DND-41 (cell line): ENCODE results near the gene PBX3.
"Not testable (repeated sequence)": the region's sequence is repeated elsewhere in the genome, so short reads cannot be mapped to it uniquely, and the experiment has no call there.

Source experiments
- ATAC-seq: fragments of 200-7000 bp; cut with Tn5 transposase; 3 replicates; pipeline ENCODE4 v1.9.1; 2021; ENCODE audit warnings: low read depth; ENCODE audit not compliant: insufficient read depth
- DNase-seq: peaks from one replicate; pipeline ENCODE4 v3.0.0-alpha.2; 2020
- H2AFZ ChIP-seq: 2 replicates; pipeline ENCODE4 v1.6.0; 2012; ENCODE audit warnings: low read depth, low read length
- H3K27ac ChIP-seq: 2 replicates; pipeline ENCODE4 v1.5.1; 2012; ENCODE audit warnings: low read length, inconsistent platforms
- H3K27me3 ChIP-seq: fragments of 200-600 bp; sonication (generic); 2 replicates; pipeline ENCODE4 v1.6.0; 2012; ENCODE audit warnings: low read length, mild to moderate bottlenecking, inconsistent platforms; ENCODE audit not compliant: insufficient read depth, poor library complexity
- H3K36me3 ChIP-seq: 2 replicates; pipeline ENCODE4 v1.5.1; 2012; ENCODE audit warnings: low read length, inconsistent platforms; ENCODE audit not compliant: insufficient read depth
- H3K4me1 ChIP-seq: 2 replicates; pipeline ENCODE4 v1.5.1; 2012; ENCODE audit warnings: mild to moderate bottlenecking, low read length; ENCODE audit not compliant: insufficient read depth
- H3K4me2 ChIP-seq: 2 replicates; pipeline ENCODE4 v1.6.0; 2012; ENCODE audit warnings: mild to moderate bottlenecking, moderate library complexity, low read length, inconsistent platforms; ENCODE audit not compliant: insufficient read depth
- H3K4me3 ChIP-seq, 2 experiments: fragments of 200-600 bp in 1 of 2; shearing (Covaris generic) in 1 of 2; 2 replicates each; pipeline ENCODE4 v1.5.1; 2012 to 2016; ENCODE audit warnings: inconsistent platforms in 2 of 2, low read length in 2 of 2, mild to moderate bottlenecking in 2 of 2, low read depth in 1 of 2, moderate library complexity in 1 of 2
- H3K79me2 ChIP-seq: 2 replicates; pipeline ENCODE4 v1.6.0; 2012; ENCODE audit warnings: low read length, inconsistent platforms; ENCODE audit not compliant: insufficient read depth
- H3K9ac ChIP-seq: 2 replicates; pipeline ENCODE4 v1.6.0; 2012; ENCODE audit warnings: low read depth, mild to moderate bottlenecking, inconsistent platforms, low read length, moderate library complexity
- H3K9me3 ChIP-seq: 2 replicates; pipeline ENCODE4 v1.5.1; 2012; ENCODE audit warnings: low read length, moderate library complexity, mild to moderate bottlenecking, inconsistent platforms; ENCODE audit not compliant: insufficient read depth, severe bottlenecking
- H4K20me1 ChIP-seq: 2 replicates; pipeline ENCODE4 v1.6.0; 2012; ENCODE audit warnings: low read length; ENCODE audit not compliant: insufficient read depth
- EZH2 ChIP-seq: IDR thresholded peaks from 3 replicates; pipeline ENCODE4 v1.6.1; 2012; ENCODE audit warnings: borderline replicate concordance, low read depth, mild to moderate bottlenecking, moderate library complexity, low read length, inconsistent platforms; ENCODE audit not compliant: severe bottlenecking
- TF ChIP-seq, protein P1 (sequence below): IDR thresholded peaks from 2 replicates; pipeline ENCODE4 v1.5.1; 2012; ENCODE audit warnings: borderline replicate concordance, low read length, moderate library complexity, mild to moderate bottlenecking; ENCODE audit not compliant: poor library complexity, severe bottlenecking; ENCODE audit errors: extremely low read depth

PBX3 gene

GRCh38 chr9:125821078-125821477 lies 73.9 kb downstream of the PBX3 start:
- peaks cover 14% of the 10 kb centered on the region for H3K4me1 ChIP-seq
- no peak overlapping the region for H3K4me2 ChIP-seq
- no peak overlapping the region for H3K27ac ChIP-seq
- H3K79me2 ChIP-seq: peaks cover 4% of the 10 kb centered on the region; the same call in 1 of the 2 replicates
- no peaks in the 10 kb centered on the region for H3K9me3 ChIP-seq
- no peak overlapping the region for H3K9ac ChIP-seq
- DNase-seq (no peak), ATAC-seq (no peak)
- no peak overlapping the region for H2AFZ ChIP-seq
- no peak overlapping the region for H3K4me3 ChIP-seq
- no peak for TF ChIP-seq EZH2
- TF ChIP-seq, protein P1, sequence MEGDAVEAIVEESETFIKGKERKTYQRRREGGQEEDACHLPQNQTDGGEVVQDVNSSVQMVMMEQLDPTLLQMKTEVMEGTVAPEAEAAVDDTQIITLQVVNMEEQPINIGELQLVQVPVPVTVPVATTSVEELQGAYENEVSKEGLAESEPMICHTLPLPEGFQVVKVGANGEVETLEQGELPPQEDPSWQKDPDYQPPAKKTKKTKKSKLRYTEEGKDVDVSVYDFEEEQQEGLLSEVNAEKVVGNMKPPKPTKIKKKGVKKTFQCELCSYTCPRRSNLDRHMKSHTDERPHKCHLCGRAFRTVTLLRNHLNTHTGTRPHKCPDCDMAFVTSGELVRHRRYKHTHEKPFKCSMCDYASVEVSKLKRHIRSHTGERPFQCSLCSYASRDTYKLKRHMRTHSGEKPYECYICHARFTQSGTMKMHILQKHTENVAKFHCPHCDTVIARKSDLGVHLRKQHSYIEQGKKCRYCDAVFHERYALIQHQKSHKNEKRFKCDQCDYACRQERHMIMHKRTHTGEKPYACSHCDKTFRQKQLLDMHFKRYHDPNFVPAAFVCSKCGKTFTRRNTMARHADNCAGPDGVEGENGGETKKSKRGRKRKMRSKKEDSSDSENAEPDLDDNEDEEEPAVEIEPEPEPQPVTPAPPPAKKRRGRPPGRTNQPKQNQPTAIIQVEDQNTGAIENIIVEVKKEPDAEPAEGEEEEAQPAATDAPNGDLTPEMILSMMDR: no peak
- no peaks in the 10 kb centered on the region for H3K27me3 ChIP-seq
- H4K20me1 ChIP-seq: no peaks in the 10 kb centered on the region
- H3K36me3 ChIP-seq: no peaks in the 10 kb centered on the region

DNA sequence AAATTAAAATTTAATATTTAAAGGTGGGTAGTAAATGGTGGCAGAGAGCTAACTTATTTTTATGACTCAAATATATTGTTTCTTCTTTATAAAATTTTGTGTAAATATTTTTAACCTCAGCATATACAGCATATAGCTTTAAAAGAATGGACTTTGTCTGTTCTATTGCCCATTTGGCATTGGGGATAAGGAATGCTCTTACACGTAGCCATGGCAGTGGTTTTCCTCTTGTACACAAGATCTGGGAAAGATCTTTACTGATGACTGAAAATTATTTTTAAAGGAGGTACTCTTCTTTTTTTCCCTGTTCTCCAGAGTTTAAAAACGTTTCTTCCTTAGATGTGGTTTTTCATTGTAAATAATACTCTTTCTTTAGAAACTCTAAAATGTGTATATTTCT lies 75.0 kb downstream of the PBX3 start:
- DNase-seq (no peak), ATAC-seq (no peak)
- H3K4me1 ChIP-seq: peaks cover 14% of the 10 kb centered on the region
- H3K9me3 ChIP-seq: no peaks in the 10 kb centered on the region
- peaks cover 4% of the 10 kb centered on the region; the same call in 1 of the 2 replicates for H3K79me2 ChIP-seq
- no peak overlapping the region for H3K4me2 ChIP-seq
- no peaks in the 10 kb centered on the region for H3K27me3 ChIP-seq
- H3K27ac ChIP-seq: no peak overlapping the region
- H3K36me3 ChIP-seq: no peaks in the 10 kb centered on the region
- H4K20me1 ChIP-seq: no peaks in the 10 kb centered on the region
- H3K9ac ChIP-seq: no peak overlapping the region
- no peak overlapping the region for H2AFZ ChIP-seq
- TF ChIP-seq EZH2: no peak
- TF ChIP-seq, protein P1: no peak
- H3K4me3 ChIP-seq: no peak overlapping the region

DNA sequence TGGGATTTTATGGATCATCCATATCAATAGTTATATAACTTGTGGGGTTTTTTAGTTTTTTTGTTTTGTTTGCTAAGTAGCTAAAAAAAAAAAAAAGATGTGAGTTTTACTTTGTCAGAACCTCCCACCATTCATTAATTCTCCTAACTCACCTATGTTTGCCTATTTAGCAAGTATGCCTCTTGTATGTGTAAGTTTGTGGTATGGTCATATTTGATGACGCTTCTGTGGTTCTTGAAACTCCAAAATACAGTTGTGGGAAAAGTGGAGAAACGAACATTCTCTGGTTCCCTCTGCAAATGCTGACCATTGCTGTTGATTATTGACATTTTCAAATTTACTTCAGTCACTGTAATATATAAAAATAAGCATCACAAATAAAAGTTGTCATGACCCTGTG lies 75.7 kb downstream of the PBX3 start:
- Histone ChIP-seq H3K4me3 (no peak overlapping the region), H3K4me1 (peaks cover 14% of the 10 kb centered on the region), H3K36me3 (no peaks in the 10 kb centered on the region), H3K27ac (no peak overlapping the region), H3K4me2 (0 out of 2 replicates have a peak overlapping the region, but pooled peaks have one; percentile 51), H3K9me3 (no peaks in the 10 kb centered on the region), H3K79me2 (peaks cover 4% of the 10 kb centered on the region; the same call in 1 of the 2 replicates), H4K20me1 (no peaks in the 10 kb centered on the region), H3K9ac (no peak overlapping the region), H3K27me3 (no peaks in the 10 kb centered on the region), H2AFZ (no peak overlapping the region)
- DNase-seq (no peak), ATAC-seq (no peak)
- no peak for TF ChIP-seq EZH2
- TF ChIP-seq, protein P1: no peak

GRCh38 chr9:125823874-125824406 lies 76.8 kb downstream of the PBX3 start:
- not testable (repeated sequence) for H3K9ac ChIP-seq, H2AFZ ChIP-seq, H4K20me1 ChIP-seq, H3K27me3 ChIP-seq, H3K36me3 ChIP-seq, H3K9me3 ChIP-seq, H3K79me2 ChIP-seq
- Histone ChIP-seq H3K4me2 (peak overlapping the region; percentile 51), H3K4me1 (peaks cover 15% of the 10 kb centered on the region), H3K27ac (peak overlapping the region; percentile 18), H3K4me3 (peak overlapping the region in 1 of 2 experiments; percentile 42; a peak in 1 of 4 replicates)
- DNase-seq: peak; percentile 9
- ATAC-seq: peak; percentile 91
